SH-SY5Y (cell line): ENCODE data around the gene C10orf120.

Experiments used
- GATA2 ChIP-seq: IDR thresholded peaks from 2 replicates; pipeline ENCODE4 v1.6.1; 2011; ENCODE audit warnings: mild to moderate bottlenecking, low read depth, low read length
- GATA3 ChIP-seq: IDR thresholded peaks from 2 replicates; pipeline ENCODE4 v1.6.1; 2011; ENCODE audit warnings: low read depth, mild to moderate bottlenecking, low read length, moderate library complexity

DNA sequence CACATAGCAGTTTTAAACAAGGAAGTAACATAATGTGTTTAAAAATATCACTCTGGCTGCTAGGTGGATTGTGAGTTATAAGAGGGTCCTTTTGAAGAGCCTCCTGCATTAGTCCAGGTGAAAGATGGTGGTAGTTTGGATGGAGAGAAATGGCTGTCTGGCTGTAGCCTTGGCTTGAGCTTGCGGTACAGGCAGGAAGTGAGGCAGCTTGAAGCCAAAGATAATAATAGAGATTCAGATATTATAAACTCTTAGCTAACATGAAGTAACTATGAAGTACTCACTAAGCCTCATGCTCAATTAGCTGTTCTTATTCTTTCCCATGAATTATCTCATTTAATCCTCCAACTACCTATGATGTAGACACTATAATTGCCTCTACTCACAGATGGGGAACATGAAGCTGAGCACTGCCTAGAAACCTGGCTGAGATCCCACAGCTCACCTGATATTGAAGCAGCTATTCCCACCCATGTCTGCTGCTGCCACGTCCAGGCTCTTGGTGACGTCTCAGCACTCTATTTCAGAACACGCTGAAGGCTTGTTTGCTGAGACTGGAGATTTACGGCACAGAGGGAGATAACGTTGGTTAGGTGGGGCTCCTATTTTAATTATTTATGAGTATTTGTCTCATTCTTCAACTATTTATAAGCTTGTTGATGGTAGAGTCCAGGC is 10.4 kb downstream of the C10orf120 start:
- TF ChIP-seq GATA2 (no peak), GATA3 (no peak)
